HG03103 (cell line): ENCODE results near the gene GIPC3.

ENCODE experiments used
- ATAC-seq: cut with Tn5 transposase; IDR thresholded peaks from one replicate; pipeline ENCODE4 v1.9.1; 2021; ENCODE audit warnings: low read depth; ENCODE audit not compliant: unreplicated experiment

The GIPC3 gene

GRCh38 chr19:3585301-3586126, at the start of gene GIPC3:
Gene GIPC3, plus strand, starts transcription at chr19:3585478. Its CDS starts 120 bp downstream, at chr19:3585598.
- ATAC-seq = no peak

GRCh38 chr19:3535563-3535965, 49.7 kb upstream of the GIPC3 start:
- no peak for ATAC-seq

- ATAC-seq = no peak
Observed at GRCh38 chr19:3535981-3536380, 49.3 kb upstream of the GIPC3 start.

GRCh38 chr19:3536429-3537100, 48.7 kb upstream of the GIPC3 start:
- no peak for ATAC-seq

GRCh38 chr19:3537101-3537437, 48.2 kb upstream of the GIPC3 start:
- no peak for ATAC-seq

GRCh38 chr19:3537438-3538240, 47.6 kb upstream of the GIPC3 start:
- no peak for ATAC-seq

- no peak for ATAC-seq
Observed at GRCh38 chr19:3538258-3538929, 46.9 kb upstream of the GIPC3 start.

GRCh38 chr19:3538965-3539755, 46.1 kb upstream of the GIPC3 start, which contains the start of gene TEKTIP1:
Gene TEKTIP1, plus strand, starts transcription at chr19:3539174. Its CDS starts 4 bp downstream, at chr19:3539178.
- no peak for ATAC-seq

- ATAC-seq = no peak
Observed at GRCh38 chr19:3539756-3540118, 45.5 kb upstream of the GIPC3 start.

GRCh38 chr19:3543150-3544057, 41.9 kb upstream of the GIPC3 start:
- ATAC-seq = no peak

GRCh38 chr19:3544058-3544376, 41.3 kb upstream of the GIPC3 start:
- no peak for ATAC-seq

- ATAC-seq = no peak
Observed at GRCh38 chr19:3544742-3545668, 40.3 kb upstream of the GIPC3 start.

GRCh38 chr19:3545669-3546034, 39.6 kb upstream of the GIPC3 start:
- ATAC-seq = no peak

GRCh38 chr19:3546119-3546518, 39.2 kb upstream of the GIPC3 start:
- no peak for ATAC-seq

- ATAC-seq = no peak
Observed at GRCh38 chr19:3547301-3547731, 38.0 kb upstream of the GIPC3 start.

GRCh38 chr19:3547767-3548282, 37.5 kb upstream of the GIPC3 start:
- no peak for ATAC-seq

- ATAC-seq = no peak
Observed at GRCh38 chr19:3548606-3549005, 36.7 kb upstream of the GIPC3 start.

GRCh38 chr19:3549816-3550215, 35.5 kb upstream of the GIPC3 start:
- ATAC-seq = no peak
